ENCODE data around the gene RNASET2.

The RNASET2 gene

DNA sequence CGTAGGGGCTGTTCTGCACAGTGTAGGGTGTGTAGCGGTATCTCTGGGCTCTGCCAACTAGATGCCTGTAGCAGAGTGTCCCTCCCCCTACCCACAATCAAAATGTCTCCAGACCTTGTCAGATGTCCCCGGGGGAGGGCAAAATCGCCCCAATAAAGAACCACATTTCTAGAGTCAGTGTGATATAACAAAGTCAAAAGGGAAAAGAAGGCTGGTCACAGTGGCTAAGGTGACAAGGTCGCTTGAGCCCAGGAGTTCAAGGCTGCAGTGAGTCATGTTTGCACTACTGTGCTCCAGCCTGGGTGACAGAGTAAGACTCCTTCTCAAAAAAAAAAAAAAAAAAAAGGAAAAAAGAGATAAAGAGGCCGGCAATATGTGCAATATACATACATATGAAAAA, 31.1 kb upstream of the RNASET2 start:
- TF ChIP-seq, protein P1, sequence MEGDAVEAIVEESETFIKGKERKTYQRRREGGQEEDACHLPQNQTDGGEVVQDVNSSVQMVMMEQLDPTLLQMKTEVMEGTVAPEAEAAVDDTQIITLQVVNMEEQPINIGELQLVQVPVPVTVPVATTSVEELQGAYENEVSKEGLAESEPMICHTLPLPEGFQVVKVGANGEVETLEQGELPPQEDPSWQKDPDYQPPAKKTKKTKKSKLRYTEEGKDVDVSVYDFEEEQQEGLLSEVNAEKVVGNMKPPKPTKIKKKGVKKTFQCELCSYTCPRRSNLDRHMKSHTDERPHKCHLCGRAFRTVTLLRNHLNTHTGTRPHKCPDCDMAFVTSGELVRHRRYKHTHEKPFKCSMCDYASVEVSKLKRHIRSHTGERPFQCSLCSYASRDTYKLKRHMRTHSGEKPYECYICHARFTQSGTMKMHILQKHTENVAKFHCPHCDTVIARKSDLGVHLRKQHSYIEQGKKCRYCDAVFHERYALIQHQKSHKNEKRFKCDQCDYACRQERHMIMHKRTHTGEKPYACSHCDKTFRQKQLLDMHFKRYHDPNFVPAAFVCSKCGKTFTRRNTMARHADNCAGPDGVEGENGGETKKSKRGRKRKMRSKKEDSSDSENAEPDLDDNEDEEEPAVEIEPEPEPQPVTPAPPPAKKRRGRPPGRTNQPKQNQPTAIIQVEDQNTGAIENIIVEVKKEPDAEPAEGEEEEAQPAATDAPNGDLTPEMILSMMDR (IDR thresholded peaks at IDR 0.05; ENCODE audit: control insufficient read depth, extremely low read depth, insufficient read depth) = no peak
- H3K4me3 ChIP-seq (ENCODE audit: low read depth, low read length) = no peak overlapping the region
- no peak for DNase-seq (ENCODE audit: low read depth)

DNA sequence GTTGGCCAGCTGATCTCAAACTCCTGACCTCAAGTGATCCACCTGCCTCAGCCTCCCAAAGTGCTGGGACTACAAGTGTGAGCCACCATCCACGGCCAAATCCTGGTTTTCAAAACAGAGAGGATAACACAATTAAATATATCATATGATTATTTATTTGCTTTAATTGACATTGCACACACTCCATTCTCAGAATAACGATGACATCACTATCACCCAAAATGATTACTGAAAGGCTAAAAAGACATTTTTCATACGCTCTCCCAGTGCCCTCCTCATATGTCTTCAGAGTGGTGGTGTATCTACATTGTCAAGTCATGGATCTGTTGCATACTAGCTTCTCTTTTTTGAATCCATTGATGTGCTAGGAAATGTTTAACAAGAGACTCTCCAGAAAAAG, 24.4 kb upstream of the RNASET2 start:
- TF ChIP-seq, protein P1 (IDR thresholded peaks at IDR 0.05; ENCODE audit: control insufficient read depth, extremely low read depth, insufficient read depth) = no peak
- DNase-seq (ENCODE audit: low read depth) = no peak
- no peak overlapping the region for H3K4me3 ChIP-seq (ENCODE audit: low read depth, low read length)

DNA sequence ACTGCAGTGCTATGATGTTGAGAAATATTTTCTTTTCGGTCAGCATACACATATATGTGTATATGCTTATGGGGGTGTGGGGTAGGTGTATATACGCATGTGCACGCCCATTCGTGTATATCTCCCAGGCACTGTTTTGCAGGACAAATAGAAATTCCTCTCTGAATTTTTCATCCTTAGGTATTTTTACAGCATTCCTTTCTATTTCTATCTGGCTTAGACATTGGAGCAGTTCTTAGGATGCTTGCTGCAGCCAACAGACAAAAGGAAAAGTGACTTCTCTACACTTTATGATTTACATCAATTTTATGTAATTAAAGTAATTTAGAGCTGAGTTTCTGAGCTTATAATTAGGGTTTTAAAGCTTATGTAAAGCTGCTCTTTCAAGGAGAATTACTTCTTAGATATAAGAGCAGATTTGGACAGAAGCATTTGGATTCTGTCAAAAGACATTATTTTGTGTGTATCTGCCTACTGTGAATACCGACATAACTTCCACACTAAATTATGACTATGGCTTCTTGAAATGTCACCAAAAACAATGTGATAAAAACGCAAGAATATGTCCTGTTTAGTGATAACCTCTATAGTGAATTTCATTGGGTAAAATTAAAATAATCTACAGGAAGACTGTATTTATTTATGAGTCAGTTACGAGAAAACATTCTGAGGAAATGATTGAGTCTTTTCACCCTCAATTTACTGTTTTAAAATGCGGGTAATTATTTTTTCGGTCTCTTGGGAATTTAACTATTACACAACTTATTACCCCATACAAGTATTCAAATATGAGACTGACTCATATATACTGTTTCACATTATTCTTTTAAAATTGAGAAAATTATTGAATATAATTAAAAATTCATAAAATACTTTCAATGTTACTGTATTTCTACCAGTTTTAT, 21.5 kb upstream of the RNASET2 start:
- DNase-seq (ENCODE audit: low read depth) = no peak
- H3K4me3 ChIP-seq (ENCODE audit: low read depth, low read length) = no peak overlapping the region
- TF ChIP-seq, protein P1 (IDR thresholded peaks at IDR 0.05; ENCODE audit: control insufficient read depth, extremely low read depth, insufficient read depth) = no peak

DNA sequence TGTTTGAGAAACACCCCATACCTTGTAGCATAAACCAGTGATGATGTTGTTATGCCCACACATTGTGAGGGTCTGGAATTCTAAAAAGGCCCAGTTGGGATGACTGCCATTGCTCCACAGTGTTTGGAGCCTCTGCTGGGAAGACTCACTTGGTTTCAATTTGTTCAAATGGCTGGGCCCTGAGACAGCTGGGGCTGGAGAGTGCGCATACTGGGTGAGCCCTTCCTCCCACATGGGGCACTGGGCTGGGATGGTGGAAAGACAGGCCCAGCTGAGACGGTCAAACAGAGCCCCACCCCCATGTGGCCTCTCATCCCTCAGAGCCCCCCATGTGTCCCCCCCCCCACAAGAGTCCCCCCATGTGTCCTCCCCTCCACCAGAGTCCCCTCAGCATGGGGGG, 20.3 kb upstream of the RNASET2 start:
- no peak overlapping the region for H3K4me3 ChIP-seq (ENCODE audit: low read depth, low read length)
- DNase-seq (ENCODE audit: low read depth) = no peak

DNA sequence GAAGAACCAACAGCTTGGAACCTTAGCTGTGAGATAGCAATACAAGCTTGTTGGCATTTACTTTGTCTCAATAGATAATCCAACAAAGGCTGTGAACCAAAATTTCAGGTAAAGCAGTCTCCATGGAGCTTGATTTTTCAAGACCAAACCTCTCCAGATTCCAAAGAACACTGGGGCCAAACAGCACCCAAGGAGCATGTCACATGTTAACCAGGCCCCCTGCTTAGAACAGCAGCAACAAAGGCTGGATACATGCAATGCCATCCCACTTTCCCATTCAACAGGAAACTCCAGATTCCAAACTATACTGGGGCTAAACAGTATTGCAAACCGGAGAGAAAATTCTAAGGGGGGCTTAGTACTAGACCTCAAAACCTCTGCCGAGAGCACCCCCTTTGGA, 15.8 kb upstream of the RNASET2 start:
- DNase-seq (ENCODE audit: low read depth) = no peak
- TF ChIP-seq, protein P1 (IDR thresholded peaks at IDR 0.05; ENCODE audit: control insufficient read depth, extremely low read depth, insufficient read depth) = no peak
- H3K4me3 ChIP-seq (ENCODE audit: low read depth, low read length) = no peak overlapping the region

More for the DNA sequence above, 20.3 kb upstream of the RNASET2 start:
- TF ChIP-seq, protein P1 (IDR thresholded peaks at IDR 0.05; ENCODE audit: control insufficient read depth, extremely low read depth, insufficient read depth) = no peak

DNA sequence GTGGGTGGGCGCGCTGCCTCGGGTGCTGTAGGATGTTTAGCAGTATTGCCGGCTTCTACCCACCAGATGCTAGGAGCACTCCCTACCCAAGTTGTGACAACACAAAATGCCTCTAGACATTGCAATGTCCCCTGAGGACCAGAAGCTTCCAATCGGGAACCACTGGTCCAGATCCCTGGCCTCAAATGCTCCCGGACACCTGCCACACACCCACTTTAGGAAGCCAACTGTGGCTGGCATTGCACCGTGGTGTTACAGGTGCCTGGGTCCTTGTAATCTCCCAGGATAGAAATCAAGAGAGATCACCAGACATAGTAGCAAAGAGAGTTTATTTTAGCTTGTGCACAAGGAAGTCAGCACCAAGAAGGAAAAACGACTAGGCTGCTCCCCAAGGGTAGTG, 14.9 kb upstream of the RNASET2 start:
- TF ChIP-seq, protein P1 (IDR thresholded peaks at IDR 0.05; ENCODE audit: control insufficient read depth, extremely low read depth, insufficient read depth) = no peak
- DNase-seq (ENCODE audit: low read depth) = no peak
- H3K4me3 ChIP-seq (ENCODE audit: low read depth, low read length) = no peak overlapping the region

DNA sequence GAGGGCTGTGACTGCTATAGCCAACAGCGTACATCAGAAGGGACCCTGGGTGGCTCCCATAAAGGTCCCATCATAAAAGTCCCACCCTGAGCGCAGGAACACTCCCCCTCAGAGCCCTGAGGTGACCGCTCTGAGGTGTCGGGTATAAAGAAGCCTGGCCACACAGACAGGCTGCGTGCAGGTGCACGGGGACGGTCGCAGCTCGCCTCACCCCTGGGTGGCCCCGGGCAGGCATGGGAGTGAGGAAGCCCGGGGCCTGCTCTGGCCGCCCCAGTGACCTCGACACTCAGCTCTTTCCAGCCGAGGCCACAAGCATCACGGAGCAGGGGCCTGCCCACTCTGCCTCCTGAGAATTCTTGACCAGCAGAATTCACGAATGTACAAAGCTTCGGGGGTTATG, 14.4 kb upstream of the RNASET2 start:
- TF ChIP-seq, protein P1 (IDR thresholded peaks at IDR 0.05; ENCODE audit: control insufficient read depth, extremely low read depth, insufficient read depth) = no peak
- H3K4me3 ChIP-seq (ENCODE audit: low read depth, low read length) = no peak overlapping the region
- DNase-seq (ENCODE audit: low read depth) = no peak

Measured in LNCaP clone FGC (cell line).